ENCODE results near the gene HUWE1.
A peak's percentile ranks its signal among the peaks of the same experiment; 100 is the strongest.
"Not testable (repeated sequence)": the region's sequence is repeated elsewhere in the genome, so short reads cannot be mapped to it uniquely, and the experiment has no call there.

The HUWE1 gene, protein sequence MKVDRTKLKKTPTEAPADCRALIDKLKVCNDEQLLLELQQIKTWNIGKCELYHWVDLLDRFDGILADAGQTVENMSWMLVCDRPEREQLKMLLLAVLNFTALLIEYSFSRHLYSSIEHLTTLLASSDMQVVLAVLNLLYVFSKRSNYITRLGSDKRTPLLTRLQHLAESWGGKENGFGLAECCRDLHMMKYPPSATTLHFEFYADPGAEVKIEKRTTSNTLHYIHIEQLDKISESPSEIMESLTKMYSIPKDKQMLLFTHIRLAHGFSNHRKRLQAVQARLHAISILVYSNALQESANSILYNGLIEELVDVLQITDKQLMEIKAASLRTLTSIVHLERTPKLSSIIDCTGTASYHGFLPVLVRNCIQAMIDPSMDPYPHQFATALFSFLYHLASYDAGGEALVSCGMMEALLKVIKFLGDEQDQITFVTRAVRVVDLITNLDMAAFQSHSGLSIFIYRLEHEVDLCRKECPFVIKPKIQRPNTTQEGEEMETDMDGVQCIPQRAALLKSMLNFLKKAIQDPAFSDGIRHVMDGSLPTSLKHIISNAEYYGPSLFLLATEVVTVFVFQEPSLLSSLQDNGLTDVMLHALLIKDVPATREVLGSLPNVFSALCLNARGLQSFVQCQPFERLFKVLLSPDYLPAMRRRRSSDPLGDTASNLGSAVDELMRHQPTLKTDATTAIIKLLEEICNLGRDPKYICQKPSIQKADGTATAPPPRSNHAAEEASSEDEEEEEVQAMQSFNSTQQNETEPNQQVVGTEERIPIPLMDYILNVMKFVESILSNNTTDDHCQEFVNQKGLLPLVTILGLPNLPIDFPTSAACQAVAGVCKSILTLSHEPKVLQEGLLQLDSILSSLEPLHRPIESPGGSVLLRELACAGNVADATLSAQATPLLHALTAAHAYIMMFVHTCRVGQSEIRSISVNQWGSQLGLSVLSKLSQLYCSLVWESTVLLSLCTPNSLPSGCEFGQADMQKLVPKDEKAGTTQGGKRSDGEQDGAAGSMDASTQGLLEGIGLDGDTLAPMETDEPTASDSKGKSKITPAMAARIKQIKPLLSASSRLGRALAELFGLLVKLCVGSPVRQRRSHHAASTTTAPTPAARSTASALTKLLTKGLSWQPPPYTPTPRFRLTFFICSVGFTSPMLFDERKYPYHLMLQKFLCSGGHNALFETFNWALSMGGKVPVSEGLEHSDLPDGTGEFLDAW (N-terminal part only)

DNA sequence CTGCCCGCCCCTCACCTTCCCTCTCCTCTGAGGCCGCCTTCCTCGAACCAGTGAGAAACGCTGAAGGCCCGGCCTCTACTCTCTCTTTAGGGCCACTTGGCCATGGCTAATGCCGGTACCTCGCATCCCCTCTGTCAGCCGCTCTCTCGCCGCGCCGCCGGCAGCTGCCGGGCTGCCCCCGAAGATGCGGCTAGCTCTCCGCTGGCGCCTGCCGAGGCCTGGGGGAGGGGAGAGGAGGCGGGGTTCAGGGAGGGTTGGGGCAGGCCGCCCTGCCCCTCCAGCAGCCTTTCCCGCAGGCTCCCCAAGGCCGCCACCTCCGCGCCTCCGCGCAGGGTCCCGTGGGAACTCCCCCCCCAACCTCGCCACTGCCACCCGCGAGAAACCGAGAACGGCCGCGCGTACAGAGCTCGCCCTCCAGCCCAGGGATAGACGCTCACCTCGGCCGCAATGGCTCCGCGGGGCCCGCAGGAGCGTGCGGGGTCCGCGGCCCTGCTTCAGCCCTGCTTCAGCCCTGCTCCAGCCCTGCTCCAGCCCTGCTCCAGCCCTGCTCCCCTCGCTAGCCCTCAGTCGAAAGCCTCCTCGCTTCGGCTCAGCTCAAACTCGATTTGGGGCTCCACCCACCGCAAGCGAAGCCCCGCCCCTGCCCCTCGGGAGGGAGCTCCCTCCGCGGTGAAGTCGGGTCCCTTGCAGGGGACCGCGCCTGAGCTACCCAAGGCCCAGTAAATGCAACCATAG is at the start of gene HUWE1:
Gene HUWE1, minus strand, starts transcription at position 569 of the 735 bp plus-strand sequence. CDS start 32,612 bp downstream, outside the sequence.
- peak; percentile 71 to 82 for DNase-seq (ENCODE audit: low read depth in 2 of 2)

- no peak for DNase-seq (ENCODE audit: low read depth in 2 of 2)
Measured at GRCh38 chrX:53732797-53733196, 46.3 kb upstream of the HUWE1 start.

- no peak for DNase-seq (ENCODE audit: low read depth in 2 of 2)
Measured at GRCh38 chrX:53729751-53730150, 43.2 kb upstream of the HUWE1 start.

DNA sequence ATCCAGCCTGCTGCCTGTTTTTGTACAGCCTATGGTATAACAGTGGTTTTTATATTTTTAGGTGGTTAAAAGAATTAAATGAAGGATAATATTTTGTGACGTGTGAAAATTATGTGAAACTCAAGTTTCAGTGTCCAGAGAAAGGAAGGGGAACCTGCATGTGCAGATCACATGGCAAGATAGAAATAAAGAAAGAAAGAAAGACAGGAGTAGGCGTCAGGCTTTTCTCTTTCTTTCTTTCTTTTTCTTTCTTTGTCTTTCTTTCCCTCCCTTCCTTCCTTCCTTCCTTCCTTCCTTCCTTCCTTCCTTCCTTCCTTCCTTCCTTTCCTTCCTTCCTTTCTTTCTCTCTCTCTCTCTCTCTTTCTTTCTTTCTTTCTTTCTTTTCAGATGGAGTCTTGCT is 42.0 kb upstream of the HUWE1 start:
- DNase-seq (ENCODE audit: low read depth in 2 of 2), result no peak

DNA sequence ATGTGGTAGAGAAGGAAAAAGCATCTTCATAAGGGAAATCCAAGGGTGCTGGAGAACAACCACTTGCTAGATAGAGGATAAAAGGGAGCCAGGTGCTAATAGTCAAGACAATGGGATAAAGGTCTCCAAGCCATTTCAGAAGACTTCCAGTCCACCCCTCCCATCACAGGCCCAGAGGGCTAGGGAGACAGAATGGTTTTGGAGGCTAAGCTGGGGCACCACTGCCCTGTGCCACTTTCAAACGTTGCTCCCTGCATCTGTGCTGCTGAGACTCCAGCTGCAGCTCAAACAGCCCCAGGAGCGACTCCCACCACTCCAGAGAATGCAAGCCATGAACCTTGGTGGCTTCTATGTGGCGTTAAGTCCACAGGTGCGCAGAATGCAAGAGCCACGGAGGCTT is 38.4 kb upstream of the HUWE1 start:
- DNase-seq (ENCODE audit: low read depth in 2 of 2), result no peak

- no peak for DNase-seq (ENCODE audit: low read depth in 2 of 2)
Measured at GRCh38 chrX:53723381-53723780, 36.9 kb upstream of the HUWE1 start.

GRCh38 chrX:53721610-53722009 is 35.1 kb upstream of the HUWE1 start:
- DNase-seq (ENCODE audit: low read depth in 2 of 2), result not testable (repeated sequence)

DNA sequence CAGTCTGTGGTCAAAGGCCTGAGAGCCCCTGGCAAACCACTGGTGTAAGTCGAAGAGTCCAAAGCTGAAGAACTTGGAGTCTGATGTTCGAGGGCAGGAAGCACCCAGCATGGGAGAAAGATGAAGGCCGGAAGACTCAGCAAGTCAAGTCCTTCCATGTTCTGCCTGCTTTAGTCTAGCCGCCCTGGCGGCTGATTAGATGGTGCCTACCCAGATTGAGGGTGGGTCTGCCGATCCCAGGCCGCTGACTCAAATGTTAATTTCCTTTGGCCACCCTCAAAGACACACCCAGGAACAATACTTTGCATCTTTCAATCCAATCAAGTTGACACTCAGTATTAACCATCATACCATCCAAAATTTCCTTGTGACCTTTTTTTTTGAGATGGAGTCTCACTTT is 33.1 kb upstream of the HUWE1 start:
- DNase-seq (ENCODE audit: low read depth in 2 of 2), result not testable (repeated sequence)

DNA sequence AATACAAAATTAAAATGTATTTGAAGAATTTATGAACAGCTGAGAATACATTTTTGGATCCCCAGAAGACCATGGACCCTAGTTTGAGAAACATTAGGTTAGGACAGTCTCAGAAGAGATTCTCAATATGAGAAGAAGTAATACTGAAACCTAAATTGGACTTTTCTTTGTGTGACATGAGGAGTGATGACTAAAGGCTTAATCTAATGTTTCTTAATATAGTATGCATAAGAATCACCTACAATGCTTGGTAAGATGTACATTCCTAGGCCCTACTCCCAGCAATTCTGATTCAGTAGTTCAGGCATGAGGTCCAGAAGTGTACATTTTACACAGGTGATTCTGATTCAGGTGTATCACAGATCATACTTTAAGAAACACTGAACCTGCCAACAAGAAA is 31.6 kb upstream of the HUWE1 start:
- DNase-seq (ENCODE audit: low read depth in 2 of 2), result no peak

- no peak for DNase-seq (ENCODE audit: low read depth in 2 of 2)
Measured at GRCh38 chrX:53717205-53717604, 30.7 kb upstream of the HUWE1 start.

- DNase-seq (ENCODE audit: low read depth in 2 of 2), result peak in 1 of 2 donors; percentile 32
Measured at GRCh38 chrX:53716328-53717088, 30.0 kb upstream of the HUWE1 start.

GRCh38 chrX:53715346-53715924 is 28.9 kb upstream of the HUWE1 start:
- no peak for DNase-seq (ENCODE audit: low read depth in 2 of 2)

GRCh38 chrX:53714580-53715345 is 28.2 kb upstream of the HUWE1 start:
- peak; percentile 34 to 50 for DNase-seq (ENCODE audit: low read depth in 2 of 2)

- DNase-seq (ENCODE audit: low read depth in 2 of 2), result no peak
Measured at GRCh38 chrX:53713987-53714579, 27.6 kb upstream of the HUWE1 start.

DNA sequence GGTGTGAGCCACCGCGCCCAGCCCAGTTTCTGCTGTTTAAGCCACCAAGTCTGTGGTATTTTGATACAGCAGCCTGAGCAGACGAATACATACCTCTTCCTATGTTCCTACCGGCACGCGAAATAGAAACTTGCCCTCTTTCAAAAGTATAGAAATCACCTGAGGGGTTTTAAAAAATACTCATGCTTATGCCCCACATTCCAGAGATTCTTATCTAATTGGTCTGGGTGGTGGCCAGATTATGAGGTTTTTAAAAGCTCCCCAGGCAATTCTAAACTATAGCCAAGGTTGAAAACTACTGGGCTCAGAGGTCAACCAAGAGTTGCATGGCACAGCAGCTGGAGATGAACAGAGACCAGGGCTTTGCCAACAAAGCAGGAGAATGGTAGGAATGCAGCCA is 24.9 kb upstream of the HUWE1 start:
- no peak for DNase-seq (ENCODE audit: low read depth in 2 of 2)

GRCh38 chrX:53704854-53705253 is 18.3 kb upstream of the HUWE1 start:
- DNase-seq (ENCODE audit: low read depth in 2 of 2), result no peak

- no peak for DNase-seq (ENCODE audit: low read depth in 2 of 2)
Measured at GRCh38 chrX:53704294-53704693, 17.8 kb upstream of the HUWE1 start.

DNA sequence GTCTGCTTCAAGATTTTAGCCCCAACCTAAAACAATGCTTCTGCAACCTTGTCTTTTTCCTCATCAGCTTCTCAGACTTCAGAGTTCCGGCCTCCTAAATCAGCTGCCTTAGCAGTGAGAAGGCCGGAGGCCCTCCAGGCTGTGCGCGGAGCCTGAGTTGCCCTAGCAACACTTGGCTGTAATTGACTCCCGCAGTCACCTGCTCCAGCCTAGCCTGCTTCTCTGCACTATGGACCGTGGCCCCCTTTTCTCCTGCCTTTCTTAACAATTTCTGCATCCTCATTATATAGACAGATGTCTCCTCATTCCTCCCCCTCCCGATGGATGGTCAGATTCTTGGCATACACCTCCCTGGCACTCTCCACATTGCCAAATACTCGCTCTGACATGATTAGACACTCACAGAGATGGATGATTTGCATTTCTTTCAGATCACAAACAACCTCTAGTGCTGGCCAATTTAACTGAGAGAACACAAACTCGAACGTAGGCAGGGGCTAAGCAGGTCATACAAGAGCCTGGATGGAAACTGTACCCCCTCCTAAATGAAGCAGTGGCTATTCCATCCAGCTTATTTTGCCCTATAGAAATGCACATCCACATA is 9.5 kb upstream of the HUWE1 start:
- DNase-seq (ENCODE audit: low read depth in 2 of 2), result no peak

DNA sequence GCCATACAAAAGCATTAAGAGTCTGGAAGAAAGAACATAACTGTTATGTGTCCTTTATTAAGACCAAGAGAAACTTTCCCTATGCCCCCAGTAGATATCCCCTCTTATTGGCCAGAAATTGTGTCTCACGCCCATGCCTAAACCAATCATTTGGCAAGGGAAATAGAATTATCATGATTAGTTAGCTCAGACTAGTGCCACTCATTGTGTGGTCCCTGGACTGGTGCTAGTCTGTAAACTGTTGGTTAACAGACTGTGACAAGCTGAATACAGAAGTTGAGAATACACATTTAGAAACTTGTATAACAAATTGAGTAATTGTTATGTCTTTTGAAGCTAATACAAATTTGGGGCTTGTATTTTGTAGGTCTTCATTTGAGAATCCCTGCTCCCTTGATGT is 8.1 kb upstream of the HUWE1 start:
- DNase-seq (ENCODE audit: low read depth in 2 of 2), result no peak
